IPS-20b (cell line): ENCODE data around the gene RNF26.

Source experiments
- H3K27ac ChIP-seq: one replicate; pipeline ENCODE4 v1.5.1; 2013; ENCODE audit warnings: low read length
- H3K27me3 ChIP-seq: 2 replicates; pipeline ENCODE4 v1.6.1; 2013; ENCODE audit warnings: mild to moderate bottlenecking, low read length, inconsistent platforms; ENCODE audit not compliant: insufficient read depth
- H3K36me3 ChIP-seq: 2 replicates; pipeline ENCODE4 v1.6.1; 2013; ENCODE audit warnings: low read depth, mild to moderate bottlenecking, inconsistent platforms, low read length, moderate library complexity; ENCODE audit not compliant: insufficient read depth
- H3K4me1 ChIP-seq: 2 replicates; pipeline ENCODE4 v1.6.1; 2013; ENCODE audit warnings: mild to moderate bottlenecking, control low read depth, inconsistent platforms, low read length, moderate library complexity; ENCODE audit not compliant: insufficient read depth
- H3K4me3 ChIP-seq: 2 replicates; pipeline ENCODE4 v1.5.1; 2013; ENCODE audit warnings: mild to moderate bottlenecking, low read length, inconsistent platforms
- H3K9ac ChIP-seq: 2 replicates; pipeline ENCODE4 v1.6.1; 2013; ENCODE audit warnings: low read depth, mild to moderate bottlenecking, inconsistent platforms, low read length, moderate library complexity
- H3K9me3 ChIP-seq: 2 replicates; pipeline ENCODE4 v1.6.1; 2013; ENCODE audit warnings: mild to moderate bottlenecking, low read depth, low read length, inconsistent platforms; ENCODE audit not compliant: insufficient read depth

The RNF26 gene

GRCh38 chr11:119305556-119306372 lies 28.6 kb upstream of the RNF26 start:
- H3K27ac ChIP-seq, result no peak overlapping the region
- H3K27me3 ChIP-seq, result no peaks in the 10 kb centered on the region
- H3K36me3 ChIP-seq, result peaks cover 71% of the 10 kb centered on the region
- no peak overlapping the region for H3K9ac ChIP-seq
- no peaks in the 10 kb centered on the region for H3K9me3 ChIP-seq
- H3K4me3 ChIP-seq, result no peak overlapping the region
- H3K4me1 ChIP-seq, result peaks cover 5% of the 10 kb centered on the region; the same call in 1 of the 2 replicates

- Histone ChIP-seq H3K9ac (no peak overlapping the region), H3K4me1 (peaks cover 5% of the 10 kb centered on the region; the same call in 1 of the 2 replicates), H3K27ac (no peak overlapping the region), H3K4me3 (no peak overlapping the region), H3K36me3 (peaks cover 65% of the 10 kb centered on the region), H3K9me3 (no peaks in the 10 kb centered on the region), H3K27me3 (no peaks in the 10 kb centered on the region)
These were observed 27.9 kb upstream of the RNF26 start for GRCh38 chr11:119306373-119306890.

GRCh38 chr11:119307219-119307618 lies 27.1 kb upstream of the RNF26 start:
- Histone ChIP-seq H3K36me3 (peaks cover 57% of the 10 kb centered on the region), H3K4me3 (no peak overlapping the region), H3K9ac (no peak overlapping the region), H3K27me3 (no peaks in the 10 kb centered on the region), H3K4me1 (peaks cover 5% of the 10 kb centered on the region; the same call in 1 of the 2 replicates), H3K27ac (no peak overlapping the region), H3K9me3 (no peaks in the 10 kb centered on the region)

- Histone ChIP-seq H3K27me3 (no peaks in the 10 kb centered on the region), H3K4me1 (peaks cover 5% of the 10 kb centered on the region; the same call in 1 of the 2 replicates), H3K27ac (no peak overlapping the region), H3K36me3 (peaks cover 49% of the 10 kb centered on the region), H3K9ac (no peak overlapping the region), H3K9me3 (no peaks in the 10 kb centered on the region), H3K4me3 (no peak overlapping the region)
These were observed 26.4 kb upstream of the RNF26 start for GRCh38 chr11:119307974-119308373.

- H3K36me3 ChIP-seq, result peaks cover 35% of the 10 kb centered on the region
- peaks cover 5% of the 10 kb centered on the region; the same call in 1 of the 2 replicates for H3K4me1 ChIP-seq
- H3K27ac ChIP-seq, result no peak overlapping the region
- H3K9ac ChIP-seq, result no peak overlapping the region
- no peak overlapping the region for H3K4me3 ChIP-seq
- H3K27me3 ChIP-seq, result peaks cover 4% of the 10 kb centered on the region; the same call in 1 of the 2 replicates
- H3K9me3 ChIP-seq, result no peaks in the 10 kb centered on the region
These were observed 24.9 kb upstream of the RNF26 start for GRCh38 chr11:119309411-119309810.

- peaks cover 5% of the 10 kb centered on the region; the same call in 1 of the 2 replicates for H3K4me1 ChIP-seq
- no peak overlapping the region for H3K9ac ChIP-seq
- no peak overlapping the region for H3K4me3 ChIP-seq
- H3K27me3 ChIP-seq, result peaks cover 11% of the 10 kb centered on the region
- H3K27ac ChIP-seq, result no peak overlapping the region
- no peaks in the 10 kb centered on the region for H3K9me3 ChIP-seq
- peaks cover 28% of the 10 kb centered on the region for H3K36me3 ChIP-seq
These were observed 24.2 kb upstream of the RNF26 start for GRCh38 chr11:119309953-119310681.

- Histone ChIP-seq H3K9ac (no peak overlapping the region), H3K27ac (no peak overlapping the region), H3K9me3 (no peaks in the 10 kb centered on the region), H3K4me3 (no peak overlapping the region), H3K27me3 (peaks cover 17% of the 10 kb centered on the region), H3K36me3 (peaks cover 22% of the 10 kb centered on the region), H3K4me1 (peaks cover 5% of the 10 kb centered on the region; the same call in 1 of the 2 replicates)
These were observed 23.7 kb upstream of the RNF26 start for GRCh38 chr11:119310682-119311052.

- no peak overlapping the region for H3K9ac ChIP-seq
- H3K36me3 ChIP-seq, result no peaks in the 10 kb centered on the region
- peaks cover 56% of the 10 kb centered on the region for H3K27me3 ChIP-seq
- H3K27ac ChIP-seq, result no peak overlapping the region
- peaks cover 23% of the 10 kb centered on the region for H3K4me1 ChIP-seq
- H3K4me3 ChIP-seq, result peak overlapping the region; percentile 69
- H3K9me3 ChIP-seq, result no peaks in the 10 kb centered on the region
These were observed 19.6 kb upstream of the RNF26 start for GRCh38 chr11:119314726-119315125.

- H3K4me3 ChIP-seq, result peak overlapping the region; percentile 69
- no peaks in the 10 kb centered on the region for H3K36me3 ChIP-seq
- peak overlapping the region; percentile 41; the same call in 1 of the 2 replicates for H3K9ac ChIP-seq
- no peak overlapping the region for H3K27ac ChIP-seq
- H3K9me3 ChIP-seq, result no peaks in the 10 kb centered on the region
- H3K27me3 ChIP-seq, result peaks cover 61% of the 10 kb centered on the region
- H3K4me1 ChIP-seq, result peaks cover 27% of the 10 kb centered on the region
These were observed 19.0 kb upstream of the RNF26 start for GRCh38 chr11:119315131-119316015.

GRCh38 chr11:119316016-119316728 lies 18.2 kb upstream of the RNF26 start:
- peaks cover 29% of the 10 kb centered on the region for H3K4me1 ChIP-seq
- H3K36me3 ChIP-seq, result no peaks in the 10 kb centered on the region
- peak overlapping the region; percentile 41; the same call in 1 of the 2 replicates for H3K9ac ChIP-seq
- H3K27me3 ChIP-seq, result peaks cover 64% of the 10 kb centered on the region
- H3K27ac ChIP-seq, result no peak overlapping the region
- no peaks in the 10 kb centered on the region for H3K9me3 ChIP-seq
- peak overlapping the region; percentile 69 for H3K4me3 ChIP-seq
